CD4-positive, alpha-beta T cell treated with Interleukin-12 subunit alpha and Interleukin-12 subunit beta, for 1 hour (primary cell): Measurements from ENCODE around the gene FBXO27.
"Not testable (repeated sequence)": the region's sequence is repeated elsewhere in the genome, so short reads cannot be mapped to it uniquely, and the experiment has no call there.

Experiments
- DNase-seq: peaks from one replicate; pipeline ENCODE4 v3.0.0-alpha.2; 2020

The FBXO27 gene

GRCh38 chr19:39037194-39037593, 4.8 kb upstream of the FBXO27 start:
- DNase-seq, result no peak

- no peak for DNase-seq
Measured at GRCh38 chr19:39036581-39036980, 4.2 kb upstream of the FBXO27 start.

GRCh38 chr19:39031368-39032062, 834 bp downstream of the FBXO27 start:
- DNase-seq, result peak; percentile 83

GRCh38 chr19:39030854-39031367, 1.4 kb downstream of the FBXO27 start:
- DNase-seq, result no peak

GRCh38 chr19:39024875-39025641, 7.3 kb downstream of the FBXO27 start:
- DNase-seq, result no peak

- no peak for DNase-seq
Measured at GRCh38 chr19:39021063-39021462, 11.3 kb downstream of the FBXO27 start.

- no peak for DNase-seq
Measured at GRCh38 chr19:39017646-39018045, 14.7 kb downstream of the FBXO27 start.

- no peak for DNase-seq
Measured at GRCh38 chr19:39017026-39017425, 15.3 kb downstream of the FBXO27 start.

GRCh38 chr19:39014037-39014436, 18.3 kb downstream of the FBXO27 start:
- no peak for DNase-seq

GRCh38 chr19:39009001-39009400, 23.3 kb downstream of the FBXO27 start:
- no peak for DNase-seq

- no peak for DNase-seq
Measured at GRCh38 chr19:39008137-39008536, 24.2 kb downstream of the FBXO27 start.

GRCh38 chr19:39007096-39007495, 25.3 kb downstream of the FBXO27 start:
- DNase-seq, result no peak

- DNase-seq, result no peak
Measured at GRCh38 chr19:39004403-39004802, 27.9 kb downstream of the FBXO27 start.

GRCh38 chr19:39003796-39004195, 28.6 kb downstream of the FBXO27 start:
- no peak for DNase-seq

- no peak for DNase-seq
Measured at GRCh38 chr19:39003188-39003587, 29.2 kb downstream of the FBXO27 start.

GRCh38 chr19:39001041-39001440, 31.3 kb downstream of the FBXO27 start:
- DNase-seq, result no peak

GRCh38 chr19:38997576-38997975, 34.8 kb downstream of the FBXO27 start:
- DNase-seq, result not testable (repeated sequence)

- no peak for DNase-seq
Measured at GRCh38 chr19:38993271-38993670, 39.1 kb downstream of the FBXO27 start.

GRCh38 chr19:38990949-38991697, 41.2 kb downstream of the FBXO27 start:
- DNase-seq, result no peak

- not testable (repeated sequence) for DNase-seq
Measured at GRCh38 chr19:38989614-38990013, 42.7 kb downstream of the FBXO27 start.

GRCh38 chr19:38989066-38989605, 43.2 kb downstream of the FBXO27 start:
- DNase-seq, result no peak

GRCh38 chr19:38988627-38989026, 43.7 kb downstream of the FBXO27 start:
- not testable (repeated sequence) for DNase-seq

GRCh38 chr19:38987745-38988144, 44.6 kb downstream of the FBXO27 start:
- DNase-seq, result not testable (repeated sequence)
